Sigmoid colon (tissue), 4 donors: Measurements from ENCODE around the gene SMC4.

ENCODE experiments used
- EP300 ChIP-seq, 4 donors: sonication (generic); formaldehyde crosslinking; IDR thresholded peaks; one replicate each; pipeline ENCODE4 v1.6.1; 2017; ENCODE audit warnings: antibody characterized with exemption in 4 of 4
- POLR2A ChIP-seq, 2 donors: fragments of 450-650 bp; IDR thresholded peaks; one replicate each; pipeline ENCODE4 v1.6.1; 2016; ENCODE audit warnings: antibody characterized with exemption in 2 of 2, mild to moderate bottlenecking in 2 of 2, moderate library complexity in 2 of 2
- POLR2AphosphoS5 ChIP-seq, 4 donors: sonication (generic); formaldehyde crosslinking; IDR thresholded peaks; one replicate each; pipeline ENCODE4 v1.6.1; 2017; ENCODE audit warnings: antibody characterized with exemption in 4 of 4
- TF ChIP-seq, protein P1 (sequence below), 4 experiments: fragments of 450-650 bp in 3 of 4; fragments of 200-600 bp in 1 of 4; IDR thresholded peaks; one replicate each; pipeline ENCODE4 v1.5.1; 2016 to 2019; ENCODE audit warnings: antibody characterized with exemption in 4 of 4, mild to moderate bottlenecking in 3 of 4, moderate library complexity in 2 of 4

DNA sequence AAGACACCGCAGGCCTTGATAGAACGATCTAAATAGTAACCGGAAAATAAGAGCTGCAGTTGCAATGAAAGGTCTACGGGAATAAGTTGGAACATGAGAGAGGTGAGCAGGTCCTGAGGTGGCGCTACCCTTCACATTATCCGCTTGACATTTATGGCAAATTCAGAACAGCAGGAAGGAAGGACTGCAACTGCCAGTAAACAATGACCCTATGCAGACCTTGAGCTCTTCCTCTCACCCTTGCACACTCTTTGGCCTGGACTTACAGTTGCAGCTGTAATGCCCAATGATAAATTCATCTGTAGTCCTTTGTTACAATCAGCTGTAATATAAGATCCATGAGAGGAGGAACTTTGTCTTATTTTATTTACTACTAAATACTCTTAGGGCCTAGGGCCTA, 82.4 kb downstream of the SMC4 start:
- TF ChIP-seq, protein P1, sequence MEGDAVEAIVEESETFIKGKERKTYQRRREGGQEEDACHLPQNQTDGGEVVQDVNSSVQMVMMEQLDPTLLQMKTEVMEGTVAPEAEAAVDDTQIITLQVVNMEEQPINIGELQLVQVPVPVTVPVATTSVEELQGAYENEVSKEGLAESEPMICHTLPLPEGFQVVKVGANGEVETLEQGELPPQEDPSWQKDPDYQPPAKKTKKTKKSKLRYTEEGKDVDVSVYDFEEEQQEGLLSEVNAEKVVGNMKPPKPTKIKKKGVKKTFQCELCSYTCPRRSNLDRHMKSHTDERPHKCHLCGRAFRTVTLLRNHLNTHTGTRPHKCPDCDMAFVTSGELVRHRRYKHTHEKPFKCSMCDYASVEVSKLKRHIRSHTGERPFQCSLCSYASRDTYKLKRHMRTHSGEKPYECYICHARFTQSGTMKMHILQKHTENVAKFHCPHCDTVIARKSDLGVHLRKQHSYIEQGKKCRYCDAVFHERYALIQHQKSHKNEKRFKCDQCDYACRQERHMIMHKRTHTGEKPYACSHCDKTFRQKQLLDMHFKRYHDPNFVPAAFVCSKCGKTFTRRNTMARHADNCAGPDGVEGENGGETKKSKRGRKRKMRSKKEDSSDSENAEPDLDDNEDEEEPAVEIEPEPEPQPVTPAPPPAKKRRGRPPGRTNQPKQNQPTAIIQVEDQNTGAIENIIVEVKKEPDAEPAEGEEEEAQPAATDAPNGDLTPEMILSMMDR (IDR thresholded peaks at IDR 0.05) = no peak
- TF ChIP-seq POLR2A (IDR thresholded peaks at IDR 0.05) (no peak), POLR2AphosphoS5 (IDR thresholded peaks at IDR 0.05) (no peak), EP300 (IDR thresholded peaks at IDR 0.05) (no peak)
